GM23248 (cell line): Measurements from ENCODE around the gene NUB1. TPM values are rescaled to one million over a fixed set of nuclear protein-coding genes. Genes with fewer than 3 reads are reported as not detected.
A peak's percentile ranks its signal among the peaks of the same experiment; 100 is the strongest.

Experiments
- DNase-seq: peaks from one replicate; pipeline ENCODE4 v3.0.0-alpha.2; 2015
- H2AFZ ChIP-seq: fragments of 200-600 bp; sonication (generic); 2 replicates; pipeline ENCODE4 v1.6.1; 2016; ENCODE audit warnings: antibody characterized with exemption
- H3F3A ChIP-seq: fragments of 200-600 bp; sonication (generic); 2 replicates; pipeline ENCODE4 v1.6.1; 2016; ENCODE audit warnings: mild to moderate bottlenecking, antibody characterized with exemption, mixed run types; ENCODE audit not compliant: insufficient read depth
- H3K27ac ChIP-seq: fragments of 200-600 bp; sonication (generic); 2 replicates; pipeline ENCODE4 v1.5.1; 2016; ENCODE audit warnings: mild to moderate bottlenecking
- H3K27me3 ChIP-seq: fragments of 200-600 bp; sonication (generic); replicated peaks from 2 replicates; pipeline ENCODE4 v1.6.1; 2016; ENCODE audit warnings: mild to moderate bottlenecking; ENCODE audit not compliant: insufficient read depth
- H3K36me3 ChIP-seq: fragments of 200-600 bp; sonication (generic); 2 replicates; pipeline ENCODE4 v1.6.1; 2016; ENCODE audit warnings: low read depth, mild to moderate bottlenecking
- H3K4me1 ChIP-seq: fragments of 200-600 bp; sonication (generic); 2 replicates; pipeline ENCODE4 v1.6.1; 2016; ENCODE audit warnings: mild to moderate bottlenecking; ENCODE audit not compliant: insufficient read depth
- H3K4me2 ChIP-seq: fragments of 200-600 bp; sonication (generic); one replicate; pipeline ENCODE4 v1.6.1; 2016; ENCODE audit warnings: mild to moderate bottlenecking; ENCODE audit not compliant: unreplicated experiment
- H3K4me3 ChIP-seq: fragments of 200-600 bp; sonication (generic); 2 replicates; pipeline ENCODE4 v1.5.1; 2016; ENCODE audit warnings: mild to moderate bottlenecking
- H3K79me2 ChIP-seq: fragments of 200-600 bp; sonication (generic); 2 replicates; pipeline ENCODE4 v1.6.1; 2016; ENCODE audit warnings: mild to moderate bottlenecking; ENCODE audit not compliant: insufficient read depth
- H3K9ac ChIP-seq: fragments of 200-600 bp; sonication (generic); 2 replicates; pipeline ENCODE4 v1.6.1; 2016; ENCODE audit warnings: mild to moderate bottlenecking
- H3K9me2 ChIP-seq: fragments of 200-600 bp; sonication (generic); 2 replicates; pipeline ENCODE4 v1.6.1; 2016; ENCODE audit warnings: mixed run types, mild to moderate bottlenecking, moderate library complexity; ENCODE audit not compliant: insufficient read depth
- H3K9me3 ChIP-seq: fragments of 200-600 bp; sonication (generic); one replicate; pipeline ENCODE4 v1.6.1; 2017; ENCODE audit warnings: low read depth
- H4K20me1 ChIP-seq: fragments of 200-600 bp; sonication (generic); 2 replicates; pipeline ENCODE4 v1.6.0; 2016; ENCODE audit not compliant: insufficient read depth
- EZH2 ChIP-seq: fragments of 200-600 bp; sonication (generic); IDR thresholded peaks from 2 replicates; pipeline ENCODE4 v1.6.1; 2018; ENCODE audit warnings: antibody characterized with exemption, mild to moderate bottlenecking; ENCODE audit not compliant: insufficient read depth, poor library complexity, severe bottlenecking
- EZH2phosphoT487 ChIP-seq: fragments of 200-600 bp; sonication (generic); IDR thresholded peaks from 2 replicates; pipeline ENCODE4 v1.6.1; 2018; ENCODE audit warnings: antibody characterized with exemption, moderate library complexity, mild to moderate bottlenecking, low read depth; ENCODE audit not compliant: insufficient read depth
- WGBS, 2 experiments: methylation state at CpG; one replicate each; pipeline ENCODE4 v1.1.6; 2015 to 2017; ENCODE audit warnings: low lambda C conversion rate in 2 of 2, low coverage in 1 of 2; ENCODE audit errors: missing lambda C conversion rate in 2 of 2; 5-methylcytosine and 5-hydroxymethylcytosine counted together
- in situ Hi-C: fragments of 300-500 bp; cut with MboI; formaldehyde crosslinking; loops from 2 replicates; pipeline ENCODE4 v1.15.0; 2020
- polyA plus RNA-seq: library from polyadenylated mRNA; unstranded; fragments of >200 nt; fragmentation: Nextera tagmentation; extraction: Ambion mirVana; gene quantifications from 2 replicates; pipeline ENCODE4 v1.2.1, GENCODE V29; 2016
- total RNA-seq: library from RNA; depleted of rRNA; stranded (reverse); fragments of >200 nt; shearing (Covaris generic); gene quantifications from 2 replicates; pipeline ENCODE4 v1.2.3, GENCODE V29; 2014

The NUB1 gene
- total and polyA plus RNA-seq, 2 experiments from 2014 or later: 43.4 to 48.0 TPM

- H3K4me1 ChIP-seq: no peaks in the 10 kb centered on the region
- TF ChIP-seq EZH2: no peak
- no peaks in the 10 kb centered on the region for H3K9me2 ChIP-seq
- H3K36me3 ChIP-seq: no peaks in the 10 kb centered on the region
- H3K4me2 ChIP-seq: no peak overlapping the region
- H3K9me3 ChIP-seq: no peaks in the 10 kb centered on the region
- H3K9ac ChIP-seq: no peak overlapping the region
- in situ Hi-C loops: no loop called here
- no peak overlapping the region for H3K27ac ChIP-seq
- H2AFZ ChIP-seq: no peak overlapping the region
- H3K27me3 ChIP-seq: peaks cover 28% of the 10 kb centered on the region
- peak; percentile 22 for DNase-seq
- no peak overlapping the region for H3K4me3 ChIP-seq
- H4K20me1 ChIP-seq: no peaks in the 10 kb centered on the region
- H3F3A ChIP-seq: no peaks in the 10 kb centered on the region
- 12 to 17% methylated on average over 39 to 58 of the region's 83 CpGs for WGBS, 2 experiments
- no peaks in the 10 kb centered on the region for H3K79me2 ChIP-seq
Measured at GRCh38 chr7:151381348-151382078, 39.9 kb downstream of the NUB1 start.

GRCh38 chr7:151382079-151382885 lies 40.7 kb downstream of the NUB1 start:
- no peak for DNase-seq
- no peak overlapping the region for H3K4me3 ChIP-seq
- no peaks in the 10 kb centered on the region for H3K9me2 ChIP-seq
- in situ Hi-C loops: no loop called here
- no peak overlapping the region for H2AFZ ChIP-seq
- H3K4me2 ChIP-seq: no peak overlapping the region
- no peaks in the 10 kb centered on the region for H3F3A ChIP-seq
- H3K27me3 ChIP-seq: peaks cover 28% of the 10 kb centered on the region
- H3K79me2 ChIP-seq: no peaks in the 10 kb centered on the region
- WGBS, 2 experiments: 27 to 30% methylated on average over 36 to 37 of the region's 37 CpGs
- no peaks in the 10 kb centered on the region for H3K4me1 ChIP-seq
- H3K9ac ChIP-seq: no peak overlapping the region
- peak; percentile 87 for TF ChIP-seq EZH2
- TF ChIP-seq EZH2phosphoT487: no peak
- no peaks in the 10 kb centered on the region for H3K9me3 ChIP-seq
- no peaks in the 10 kb centered on the region for H4K20me1 ChIP-seq
- no peak overlapping the region for H3K27ac ChIP-seq
- H3K36me3 ChIP-seq: no peaks in the 10 kb centered on the region

GRCh38 chr7:151383638-151384351 lies 42.2 kb downstream of the NUB1 start:
- Histone ChIP-seq H3K9me2 (no peaks in the 10 kb centered on the region), H3F3A (no peaks in the 10 kb centered on the region), H3K4me1 (no peaks in the 10 kb centered on the region), H2AFZ (no peak overlapping the region), H3K79me2 (no peaks in the 10 kb centered on the region), H3K36me3 (no peaks in the 10 kb centered on the region), H4K20me1 (no peaks in the 10 kb centered on the region), H3K4me2 (no peak overlapping the region), H3K4me3 (no peak overlapping the region), H3K9me3 (no peaks in the 10 kb centered on the region), H3K27ac (no peak overlapping the region), H3K27me3 (peaks cover 28% of the 10 kb centered on the region), H3K9ac (no peak overlapping the region)
- TF ChIP-seq EZH2phosphoT487: no peak
- no peak for TF ChIP-seq EZH2
- in situ Hi-C loops: no loop called here
- DNase-seq: no peak
- WGBS, 2 experiments: 64 to 67% methylated on average over 15 of the region's 15 CpGs

GRCh38 chr7:151384352-151384697 lies 42.7 kb downstream of the NUB1 start:
- TF ChIP-seq EZH2phosphoT487: no peak
- TF ChIP-seq EZH2: no peak
- no peak overlapping the region for H3K9ac ChIP-seq
- no peak for DNase-seq
- H3K9me2 ChIP-seq: no peaks in the 10 kb centered on the region
- H4K20me1 ChIP-seq: no peaks in the 10 kb centered on the region
- in situ Hi-C loops: no loop called here
- H3K79me2 ChIP-seq: no peaks in the 10 kb centered on the region
- H3K27me3 ChIP-seq: peaks cover 28% of the 10 kb centered on the region
- H3K27ac ChIP-seq: no peak overlapping the region
- no peak overlapping the region for H2AFZ ChIP-seq
- H3K4me3 ChIP-seq: no peak overlapping the region
- no peaks in the 10 kb centered on the region for H3K36me3 ChIP-seq
- no peaks in the 10 kb centered on the region for H3K9me3 ChIP-seq
- H3F3A ChIP-seq: no peaks in the 10 kb centered on the region
- WGBS, 2 experiments: 69 to 70% methylated on average over 6 of the region's 6 CpGs
- no peaks in the 10 kb centered on the region for H3K4me1 ChIP-seq
- no peak overlapping the region for H3K4me2 ChIP-seq
